ENCODE data around the gene SNX20.

The SNX20 gene

GRCh38 chr16:50659806-50660205, 21.3 kb downstream of the SNX20 start:
- no peak for DNase-seq (ENCODE audit: low read depth)

- DNase-seq (ENCODE audit: low read depth), result no peak
Measured at GRCh38 chr16:50657241-50657640, 23.9 kb downstream of the SNX20 start.

GRCh38 chr16:50655558-50656055, 25.5 kb downstream of the SNX20 start:
- DNase-seq (ENCODE audit: low read depth), result no peak

- DNase-seq (ENCODE audit: low read depth), result no peak
Measured at GRCh38 chr16:50653633-50654519, 27.2 kb downstream of the SNX20 start.

- DNase-seq (ENCODE audit: low read depth), result no peak
Measured at GRCh38 chr16:50652836-50653425, 28.2 kb downstream of the SNX20 start.

- no peak for DNase-seq (ENCODE audit: low read depth)
Measured at GRCh38 chr16:50651835-50652438, 29.2 kb downstream of the SNX20 start.

GRCh38 chr16:50646345-50646744, 34.8 kb downstream of the SNX20 start:
- DNase-seq (ENCODE audit: low read depth), result no peak

- no peak for DNase-seq (ENCODE audit: low read depth)
Measured at GRCh38 chr16:50645563-50646220, 35.4 kb downstream of the SNX20 start.

GRCh38 chr16:50644729-50645128, 36.4 kb downstream of the SNX20 start:
- no peak for DNase-seq (ENCODE audit: low read depth)

GRCh38 chr16:50644245-50644644, 36.9 kb downstream of the SNX20 start:
- DNase-seq (ENCODE audit: low read depth), result no peak

GRCh38 chr16:50643192-50643591, 37.9 kb downstream of the SNX20 start:
- DNase-seq (ENCODE audit: low read depth), result no peak

- no peak for DNase-seq (ENCODE audit: low read depth)
Measured at GRCh38 chr16:50642349-50642748, 38.8 kb downstream of the SNX20 start.

GRCh38 chr16:50641818-50642187, 39.3 kb downstream of the SNX20 start:
- no peak for DNase-seq (ENCODE audit: low read depth)

GRCh38 chr16:50640919-50641817, 39.9 kb downstream of the SNX20 start:
- no peak for DNase-seq (ENCODE audit: low read depth)

- no peak for DNase-seq (ENCODE audit: low read depth)
Measured at GRCh38 chr16:50640391-50640790, 40.7 kb downstream of the SNX20 start.

GRCh38 chr16:50638816-50639670, 42.1 kb downstream of the SNX20 start:
- no peak for DNase-seq (ENCODE audit: low read depth)

- no peak for DNase-seq (ENCODE audit: low read depth)
Measured at GRCh38 chr16:50637716-50638602, 43.2 kb downstream of the SNX20 start.

GRCh38 chr16:50636753-50637374, 44.2 kb downstream of the SNX20 start:
- DNase-seq (ENCODE audit: low read depth), result no peak
